SK-N-SH (cell line): ENCODE data around the gene B4GALNT4. TPM values are rescaled to one million over a fixed set of nuclear protein-coding genes. Genes with fewer than 3 reads are reported as not detected.
"Not testable (repeated sequence)": the region's sequence is repeated elsewhere in the genome, so short reads cannot be mapped to it uniquely, and the experiment has no call there.

ENCODE experiments used
- CTCF ChIA-PET: fragments of 300-600, 350-600 bp; formaldehyde crosslinking; extraction: SDS; loops from one replicate; lab custom pipeline; 2021; lab: Yijun Ruan, JAX
- POLR2A ChIA-PET: fragments of 350-600 bp; sonication (Branson Sonifier 250); formaldehyde crosslinking; extraction: SDS; loops from one replicate; lab custom pipeline; 2020; ENCODE audit warnings: antibody characterized with exemption, inconsistent platforms; lab: Yijun Ruan, JAX
- DNase-seq: peaks from one replicate; pipeline ENCODE4 v3.0.0; 2012
- H2AFZ ChIP-seq: fragments of 200-600 bp; sonication (generic); 2 replicates; pipeline ENCODE4 v1.8.1; 2016; ENCODE audit warnings: antibody characterized with exemption, mild to moderate bottlenecking, low read depth
- H3F3A ChIP-seq: fragments of 200-600 bp; sonication (generic); replicated peaks from 2 replicates; pipeline ENCODE3; 2016; ENCODE audit warnings: antibody characterized with exemption, mild to moderate bottlenecking; ENCODE audit not compliant: insufficient read depth
- H3K27ac ChIP-seq, 2 experiments: fragments of 200-500 bp in 1 of 2; fragments of 200-600 bp in 1 of 2; sonication (Bioruptor generic) in 1 of 2; sonication (generic), shearing (Covaris generic) in 1 of 2; 2 replicates each; pipeline versions ENCODE4 v1.5.1 to v1.6.1; 2014 to 2016; ENCODE audit warnings: low read depth in 2 of 2, inconsistent platforms in 1 of 2, low read length in 1 of 2, mild to moderate bottlenecking in 1 of 2, mixed read lengths in 1 of 2
- H3K27me3 ChIP-seq: fragments of 200-600 bp; sonication (generic), shearing (Covaris generic); 2 replicates; pipeline ENCODE4 v1.6.1; 2016; ENCODE audit warnings: mixed run types; ENCODE audit not compliant: insufficient read depth
- H3K36me3 ChIP-seq, 2 experiments: fragments of 200-500 bp in 1 of 2; fragments of 200-600 bp in 1 of 2; sonication (Bioruptor generic) in 1 of 2; sonication (generic) in 1 of 2; replicated peaks in 1 of 2; 2 replicates each; pipeline versions ENCODE3 to v1.5.1; 2014 to 2016; ENCODE audit warnings: low read length in 1 of 2, mild to moderate bottlenecking in 1 of 2; ENCODE audit not compliant: insufficient read depth in 2 of 2, control insufficient read depth in 1 of 2
- H3K4me1 ChIP-seq, 2 experiments: fragments of 200-500 bp in 1 of 2; fragments of 200-600 bp in 1 of 2; sonication (Bioruptor generic) in 1 of 2; sonication (generic), shearing (Covaris generic) in 1 of 2; 2 replicates each; pipeline versions ENCODE4 v1.5.1 to v1.6.1; 2014 to 2016; ENCODE audit warnings: low read depth in 1 of 2, low read length in 1 of 2, mixed run types in 1 of 2; ENCODE audit not compliant: insufficient read depth in 2 of 2, control insufficient read depth in 1 of 2
- H3K4me2 ChIP-seq: fragments of 200-600 bp; sonication (generic), shearing (Covaris generic); 2 replicates; pipeline ENCODE4 v1.6.1; 2017; ENCODE audit warnings: mixed run types
- H3K4me3 ChIP-seq, 2 experiments: fragments of 200-500 bp in 1 of 2; fragments of 200-600 bp in 1 of 2; sonication (Bioruptor generic) in 1 of 2; sonication (generic), shearing (Covaris generic) in 1 of 2; 2 replicates each; pipeline versions ENCODE4 v1.5.1 to v1.8.1; 2014 to 2016; ENCODE audit warnings: low read depth in 2 of 2, inconsistent platforms in 1 of 2, low read length in 1 of 2, mild to moderate bottlenecking in 1 of 2, mixed read lengths in 1 of 2, moderate library complexity in 1 of 2
- H3K79me2 ChIP-seq: fragments of 200-600 bp; sonication (generic); 2 replicates; pipeline ENCODE4 v1.8.1; 2017; ENCODE audit warnings: mild to moderate bottlenecking; ENCODE audit not compliant: insufficient read depth
- H3K9ac ChIP-seq: fragments of 200-600 bp; sonication (generic); 2 replicates; pipeline ENCODE4 v1.6.1; 2017; ENCODE audit warnings: mixed run types
- H3K9me2 ChIP-seq: fragments of 200-600 bp; sonication (generic); 2 replicates; pipeline ENCODE4 v1.6.1; 2017; ENCODE audit warnings: mixed run types
- H3K9me3 ChIP-seq: fragments of 200-600 bp; sonication (generic); 2 replicates; pipeline ENCODE4 v1.6.1; 2017; ENCODE audit warnings: mixed run types, mild to moderate bottlenecking, moderate library complexity
- H4K20me1 ChIP-seq: fragments of 200-600 bp; sonication (generic); 2 replicates; pipeline ENCODE4 v1.6.1; 2017; ENCODE audit warnings: mild to moderate bottlenecking, mixed run types; ENCODE audit not compliant: insufficient read depth
- ELF1 ChIP-seq: IDR thresholded peaks from 2 replicates; pipeline ENCODE4 v1.4.0; 2012
- FOSL2 ChIP-seq: IDR thresholded peaks from 2 replicates; pipeline ENCODE4 v1.4.0; 2012; ENCODE audit warnings: low read depth, mild to moderate bottlenecking, moderate library complexity, borderline replicate concordance
- FOXM1 ChIP-seq: IDR thresholded peaks from 2 replicates; pipeline ENCODE4 v1.4.0; 2012; ENCODE audit warnings: low read depth, mild to moderate bottlenecking
- GABPA ChIP-seq: IDR thresholded peaks from 2 replicates; pipeline ENCODE4 v1.4.0; 2012; ENCODE audit warnings: low read depth, mild to moderate bottlenecking
- MEF2A ChIP-seq: IDR thresholded peaks from 2 replicates; pipeline ENCODE4 v1.4.0; 2012; ENCODE audit warnings: low read depth, borderline replicate concordance
- MXI1 ChIP-seq: IDR thresholded peaks from 2 replicates; pipeline ENCODE4 v1.6.1; 2012; ENCODE audit warnings: mild to moderate bottlenecking, low read depth, low read length, improper control_type of control experiment
- NFIC ChIP-seq: IDR thresholded peaks from 2 replicates; pipeline ENCODE4 v1.4.0; 2012; ENCODE audit warnings: borderline replicate concordance
- NRF1 ChIP-seq: IDR thresholded peaks from 2 replicates; pipeline ENCODE4 v1.6.1; 2012; ENCODE audit warnings: low read depth, mild to moderate bottlenecking, low read length
- SMC3 ChIP-seq: IDR thresholded peaks from 2 replicates; pipeline ENCODE4 v1.6.1; 2012; ENCODE audit warnings: low read depth, low read length, improper control_type of control experiment
- TCF12 ChIP-seq: IDR thresholded peaks from 2 replicates; pipeline ENCODE4 v1.4.0; 2012
- YY1 ChIP-seq: IDR thresholded peaks from 2 replicates; pipeline ENCODE4 v1.4.0; 2012; ENCODE audit warnings: low read depth, mild to moderate bottlenecking
- WGBS: methylation state at CpG from one replicate; pipeline ENCODE4 v1.1.6; 2017; ENCODE audit warnings: low lambda C conversion rate; 5-methylcytosine and 5-hydroxymethylcytosine counted together
- polyA plus RNA-seq, 3 experiments: library from polyadenylated mRNA; depleted of rRNA; stranded (reverse); fragments of >200 nt; gene quantifications; 2 replicates each; pipeline ENCODE4 v1.2.3, GENCODE V29; 2012
- TF ChIP-seq, protein P1 (sequence below): fragments of 150-350 bp; IDR thresholded peaks from 2 replicates; pipeline ENCODE4 v1.6.1; 2017; ENCODE audit warnings: antibody characterized with exemption, low read length, low read depth, borderline replicate concordance

The B4GALNT4 gene
- polyA plus RNA-seq, 1 of the 3 experiments (the other 2 are of a cell fraction): 66.7 TPM

DNA sequence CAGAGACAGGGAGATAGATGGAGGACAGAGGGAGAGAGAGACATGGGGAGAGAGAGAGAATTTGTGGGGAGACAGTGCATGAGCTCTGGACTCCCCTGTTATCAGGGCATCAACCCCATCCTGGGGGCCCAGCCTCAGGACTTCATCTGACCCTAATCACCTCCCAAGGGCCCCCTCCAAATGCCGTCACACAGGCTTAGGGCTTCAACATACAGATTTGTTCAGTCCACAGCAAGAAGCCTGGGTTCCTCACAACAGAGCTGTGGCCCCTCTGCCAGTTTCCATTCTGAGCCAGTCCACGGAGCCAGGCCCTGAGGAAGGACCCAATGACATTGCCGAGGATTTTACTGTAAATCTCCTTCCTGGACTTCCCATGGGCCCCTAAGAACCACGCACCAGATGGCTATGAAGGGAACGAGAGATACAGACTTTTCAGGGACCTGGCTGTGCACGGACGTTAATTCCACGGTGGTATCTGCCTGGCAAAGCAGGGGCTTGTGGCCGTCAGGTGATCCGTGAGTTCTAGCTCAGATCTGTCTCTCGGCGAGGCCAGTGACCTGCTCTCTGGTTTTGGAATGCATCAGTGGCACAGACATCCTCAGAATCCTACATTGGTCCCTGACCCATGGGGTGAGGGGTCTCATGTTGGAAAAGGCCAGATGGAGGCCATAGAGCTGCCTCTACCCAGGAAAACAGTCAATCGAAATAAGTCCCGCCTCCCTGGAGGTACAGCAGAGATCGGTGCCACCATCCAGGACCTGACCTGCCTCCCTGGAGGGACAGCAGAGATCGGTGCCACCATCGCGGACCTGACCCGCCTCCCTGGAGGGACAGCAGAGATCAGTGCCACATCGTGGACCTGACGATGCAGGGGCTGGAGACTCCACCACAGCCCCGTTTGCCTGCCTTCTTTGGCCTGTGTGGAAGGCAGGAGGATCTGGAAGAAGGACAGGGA lies 8.7 kb upstream of the B4GALNT4 start:
- Histone ChIP-seq H3K27me3 (no peaks in the 10 kb centered on the region), H3K79me2 (no peaks in the 10 kb centered on the region), H3K4me3 (no peak overlapping the region), H3K4me2 (no peak overlapping the region), H2AFZ (no peak overlapping the region), H3F3A (peaks cover 9% of the 10 kb centered on the region), H3K9ac (no peak overlapping the region), H3K9me3 (no peaks in the 10 kb centered on the region), H3K36me3 (no peaks in the 10 kb centered on the region), H3K9me2 (no peaks in the 10 kb centered on the region), H4K20me1 (no peaks in the 10 kb centered on the region), H3K27ac (no peak overlapping the region), H3K4me1 (peaks cover 2 to 6% of the 10 kb centered on the region in 2 experiments; a peak in 3 of 4 replicates)
- POLR2A ChIA-PET: no interaction called here
- TF ChIP-seq FOSL2: no peak
- no peak for TF ChIP-seq ELF1
- no peak for TF ChIP-seq NFIC
- TF ChIP-seq MEF2A: no peak
- TF ChIP-seq YY1: no peak
- no peak for TF ChIP-seq FOXM1
- TF ChIP-seq SMC3: no peak
- CTCF ChIA-PET: interaction anchor here (1.0 kb wide), 1 partner anchor 56 kb away, joined by 3 read pairs; no protein-coding TSS in a partner anchor
- no peak for DNase-seq
- WGBS: 56% methylated on average over 18 of the region's 22 CpGs

- WGBS: 77% methylated on average over 5 of the region's 36 CpGs
- Histone ChIP-seq H3K4me3 (no peak overlapping the region), H3K4me1 (peaks cover 0 to 4% of the 10 kb centered on the region in 2 experiments; a peak in 1 of 4 replicates), H3K9me2 (no peaks in the 10 kb centered on the region), H2AFZ (no peak overlapping the region), H3K27ac (no peak overlapping the region), H3K9ac (no peak overlapping the region), H3K9me3 (no peaks in the 10 kb centered on the region), H3K27me3 (no peaks in the 10 kb centered on the region), H3K79me2 (no peaks in the 10 kb centered on the region), H3K4me2 (no peak overlapping the region), H3F3A (no peaks in the 10 kb centered on the region), H4K20me1 (no peaks in the 10 kb centered on the region), H3K36me3 (no peaks in the 10 kb centered on the region)
- DNase-seq: no peak
- TF ChIP-seq, protein P1, sequence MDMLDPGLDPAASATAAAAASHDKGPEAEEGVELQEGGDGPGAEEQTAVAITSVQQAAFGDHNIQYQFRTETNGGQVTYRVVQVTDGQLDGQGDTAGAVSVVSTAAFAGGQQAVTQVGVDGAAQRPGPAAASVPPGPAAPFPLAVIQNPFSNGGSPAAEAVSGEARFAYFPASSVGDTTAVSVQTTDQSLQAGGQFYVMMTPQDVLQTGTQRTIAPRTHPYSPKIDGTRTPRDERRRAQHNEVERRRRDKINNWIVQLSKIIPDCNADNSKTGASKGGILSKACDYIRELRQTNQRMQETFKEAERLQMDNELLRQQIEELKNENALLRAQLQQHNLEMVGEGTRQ: no peak
- no peak for TF ChIP-seq GABPA
- TF ChIP-seq MXI1: no peak
- TF ChIP-seq SMC3: no peak
- TF ChIP-seq TCF12: no peak
- TF ChIP-seq ELF1: no peak
- TF ChIP-seq MEF2A: no peak
- TF ChIP-seq NRF1: no peak
- ChIA-PET CTCF (interaction anchor here (0.6 to 4.7 kb wide), 7 partner anchors 34 to 153 kb away, joined by 3 to 24 read pairs (median 5); no protein-coding TSS in a partner anchor), POLR2A (no interaction called here)
Measured at GRCh38 chr11:362642-363442, 6.5 kb upstream of the B4GALNT4 start.

DNA sequence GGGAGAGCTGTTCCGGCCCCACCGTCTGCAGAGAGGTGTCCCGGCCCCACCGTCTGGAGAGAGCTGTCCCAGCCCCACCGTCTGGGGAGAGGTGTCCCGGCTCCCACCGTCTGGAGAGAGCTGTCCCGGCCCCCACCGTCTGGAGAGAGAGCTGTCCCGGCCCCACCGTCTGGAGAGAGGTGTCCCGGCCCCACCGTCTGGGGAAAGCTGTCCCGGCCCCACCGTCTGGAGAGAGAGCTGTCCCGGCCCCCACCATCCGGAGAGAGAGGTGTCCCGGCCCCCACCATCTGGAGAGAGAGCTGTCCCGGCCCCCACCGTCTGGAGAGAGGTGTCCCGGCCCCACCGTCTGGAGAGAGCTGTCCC lies 5.9 kb upstream of the B4GALNT4 start:
- WGBS: 40% methylated on average over 2 of the region's 22 CpGs
- H3K36me3 ChIP-seq, H3K27me3 ChIP-seq, H3F3A ChIP-seq, H3K4me2 ChIP-seq, DNase-seq, H3K79me2 ChIP-seq, H3K9me2 ChIP-seq, H3K27ac ChIP-seq, H2AFZ ChIP-seq, H3K9ac ChIP-seq, POLR2A ChIA-PET, H3K4me1 ChIP-seq, H3K9me3 ChIP-seq, H4K20me1 ChIP-seq, H3K4me3 ChIP-seq: not testable (repeated sequence)
- CTCF ChIA-PET: interaction anchor here (0.6 to 4.7 kb wide), 9 partner anchors 24 to 154 kb away, joined by 3 to 24 read pairs (median 5); no protein-coding TSS in a partner anchor
